SIG-M5 treated with dmso at 0.1 percent for 504 hours (cell line): ENCODE results near the gene SIRT3.
"Not testable (repeated sequence)": the region's sequence is repeated elsewhere in the genome, so short reads cannot be mapped to it uniquely, and the experiment has no call there.

Experiments
- DNase-seq: peaks from one replicate; lab custom pipeline; 2025; ENCODE audit not compliant: unreplicated experiment; lab: John Stamatoyannopoulos, UW

Gene SIRT3

GRCh38 chr11:180242-180641 lies 55.9 kb downstream of the SIRT3 start:
- DNase-seq = not testable (repeated sequence)
